Stimulated activated CD8-positive, alpha-beta memory T cell treated with anti-CD3 and anti-CD28 coated beads, Interleukin-7, amount 100 ng/mL, for 24 hours (primary cell): ENCODE measurements around the gene DCC.

Experiments
- DNase-seq: peaks from one replicate; pipeline ENCODE4 v3.0.0-alpha.2; 2020; ENCODE audit warnings: low read depth

Gene DCC

GRCh38 chr18:52694804-52695203, 354.8 kb downstream of the DCC start:
- no peak for DNase-seq

- DNase-seq: no peak
These were observed 360.1 kb downstream of the DCC start for GRCh38 chr18:52700116-52700515.

GRCh38 chr18:52700816-52701215, 360.8 kb downstream of the DCC start:
- DNase-seq: no peak

DNA sequence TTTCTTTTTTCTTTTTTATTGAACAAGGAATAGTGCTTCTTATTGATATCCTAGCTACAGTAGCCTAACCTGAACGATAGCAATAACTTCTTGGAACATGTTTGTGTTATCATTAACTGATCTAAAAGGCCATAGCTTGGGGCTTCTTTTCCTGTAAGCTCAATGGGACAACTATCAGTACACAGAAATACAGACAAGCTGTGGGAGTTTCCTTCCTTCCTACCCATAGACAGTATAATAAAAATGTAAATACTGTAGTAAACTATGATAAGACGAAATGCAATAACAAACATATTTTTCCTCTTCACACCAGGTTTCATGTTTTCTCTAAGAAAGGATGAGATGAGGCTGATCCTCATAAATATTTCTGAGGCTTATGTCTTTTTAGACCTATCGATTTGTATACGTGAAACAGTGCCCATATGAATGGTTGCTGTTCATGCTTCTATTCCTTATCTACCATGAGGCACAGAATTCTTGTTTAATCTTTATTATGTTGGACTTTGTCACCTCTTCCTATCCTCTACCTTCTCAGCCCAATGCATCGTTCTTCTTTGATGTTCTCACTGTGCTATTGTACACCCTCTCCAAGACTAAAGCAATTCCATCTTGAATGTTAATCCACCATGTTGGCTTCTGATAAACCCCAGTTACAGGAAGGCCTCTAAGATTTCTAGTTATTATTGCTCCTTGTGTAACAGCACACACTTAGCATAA, 361.4 kb downstream of the DCC start:
- DNase-seq: no peak

GRCh38 chr18:52715421-52715820, 375.4 kb downstream of the DCC start:
- DNase-seq: no peak

GRCh38 chr18:52715991-52716390, 376.0 kb downstream of the DCC start:
- DNase-seq: no peak

- no peak for DNase-seq
These were observed 377.0 kb downstream of the DCC start for GRCh38 chr18:52716973-52717372.

DNA sequence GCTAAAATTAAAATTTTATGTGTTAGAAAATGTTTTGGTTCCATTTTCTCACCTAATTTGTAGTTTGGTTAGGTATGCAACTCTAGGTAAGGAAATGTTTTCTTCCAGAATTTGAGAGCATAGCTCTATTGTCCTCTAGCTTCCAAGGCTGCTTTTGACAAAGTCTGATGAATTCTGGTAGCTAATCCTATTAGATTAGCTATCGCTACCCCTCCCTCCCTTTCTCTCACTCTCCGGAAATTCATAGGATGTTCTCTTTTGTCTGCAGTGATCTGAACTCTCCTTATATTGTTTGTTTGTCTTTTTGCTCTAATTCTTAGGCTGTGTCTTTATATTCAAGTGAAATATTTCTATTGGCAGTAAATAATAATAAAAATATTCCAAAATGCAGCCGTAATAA, 382.9 kb downstream of the DCC start:
- no peak for DNase-seq

DNA sequence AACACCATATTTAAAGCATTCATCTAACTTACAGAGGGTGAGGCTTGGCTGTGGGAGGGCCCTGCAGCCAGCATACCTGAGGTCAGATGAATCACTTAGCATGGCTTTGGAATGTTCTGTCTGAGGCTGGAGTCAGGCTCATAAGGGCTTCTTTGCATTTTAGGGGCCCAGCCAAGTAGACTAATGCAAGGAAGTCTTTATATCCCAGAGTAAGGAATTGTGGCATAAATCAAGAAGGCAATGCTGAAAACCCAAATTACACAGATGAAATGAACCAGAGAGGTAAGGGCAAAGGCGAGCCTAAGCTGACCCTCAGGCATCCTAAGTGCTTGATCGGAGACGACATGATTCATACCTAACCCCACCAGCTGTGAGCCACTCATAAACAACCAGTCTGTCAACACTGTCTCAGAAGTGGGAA, 383.6 kb downstream of the DCC start:
- no peak for DNase-seq

- no peak for DNase-seq
These were observed 391.1 kb downstream of the DCC start for GRCh38 chr18:52730972-52731619.

- DNase-seq: no peak
These were observed 398.9 kb downstream of the DCC start for GRCh38 chr18:52738946-52739345.

- no peak for DNase-seq
These were observed 407.0 kb downstream of the DCC start for GRCh38 chr18:52746986-52747385.

- no peak for DNase-seq
These were observed 407.9 kb downstream of the DCC start for GRCh38 chr18:52747869-52748268.

DNA sequence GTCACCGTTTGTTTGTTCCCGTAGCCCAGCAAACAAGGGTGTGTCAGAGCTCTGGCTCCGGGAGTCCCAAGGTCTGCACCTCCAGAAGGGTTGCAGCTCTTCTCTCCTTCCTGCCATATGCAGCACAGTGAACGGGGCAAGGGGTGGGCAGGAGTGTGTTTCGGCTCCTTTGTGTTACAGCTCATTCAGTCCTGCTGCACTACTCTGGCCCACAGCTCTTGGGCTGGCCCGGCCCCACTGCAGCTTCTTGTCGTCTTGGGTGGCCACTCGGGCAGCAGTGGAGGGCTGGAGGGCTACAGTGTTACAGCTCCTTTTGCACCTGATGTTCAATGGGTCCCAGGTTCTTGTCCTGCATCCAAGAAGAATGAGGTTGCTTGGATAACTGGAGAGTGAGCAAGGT, 408.3 kb downstream of the DCC start:
- no peak for DNase-seq

DNA sequence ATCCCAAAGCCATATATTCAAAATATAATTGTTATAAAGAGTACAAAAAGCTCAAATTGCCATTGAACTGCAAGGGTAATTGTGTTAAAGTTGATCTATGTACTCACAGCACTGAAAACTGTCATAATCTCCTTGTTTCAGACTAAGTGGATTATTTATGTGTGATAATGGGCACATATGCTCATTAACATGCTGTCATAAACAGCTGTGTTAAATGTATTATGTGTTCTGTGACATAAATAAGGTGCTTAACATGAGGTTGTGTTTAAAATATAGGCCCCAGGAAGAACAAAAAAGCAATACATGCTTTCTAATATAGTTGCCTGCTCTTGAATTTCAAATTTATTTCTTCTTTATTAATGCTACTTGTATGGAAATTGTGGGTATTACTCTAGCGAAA, 409.5 kb downstream of the DCC start:
- DNase-seq: no peak

DNA sequence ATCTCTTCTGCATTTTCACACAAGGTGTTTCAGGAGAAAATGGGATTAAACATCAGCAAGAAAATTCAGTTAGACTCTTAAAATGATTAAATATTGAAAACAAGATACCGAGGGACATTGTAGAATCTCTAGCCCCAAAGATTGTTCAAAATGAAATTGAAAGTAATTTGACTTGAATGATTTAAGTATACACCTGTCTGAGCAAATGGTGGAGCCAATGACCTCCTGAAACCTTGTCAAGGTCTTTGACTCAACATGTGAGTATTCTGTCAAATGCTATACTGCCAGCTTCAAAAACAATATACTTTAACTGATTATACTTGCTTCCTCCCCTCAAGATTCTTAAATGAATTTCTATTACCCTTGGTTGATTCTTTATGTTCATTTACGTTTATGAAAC, 411.0 kb downstream of the DCC start:
- DNase-seq: no peak

DNA sequence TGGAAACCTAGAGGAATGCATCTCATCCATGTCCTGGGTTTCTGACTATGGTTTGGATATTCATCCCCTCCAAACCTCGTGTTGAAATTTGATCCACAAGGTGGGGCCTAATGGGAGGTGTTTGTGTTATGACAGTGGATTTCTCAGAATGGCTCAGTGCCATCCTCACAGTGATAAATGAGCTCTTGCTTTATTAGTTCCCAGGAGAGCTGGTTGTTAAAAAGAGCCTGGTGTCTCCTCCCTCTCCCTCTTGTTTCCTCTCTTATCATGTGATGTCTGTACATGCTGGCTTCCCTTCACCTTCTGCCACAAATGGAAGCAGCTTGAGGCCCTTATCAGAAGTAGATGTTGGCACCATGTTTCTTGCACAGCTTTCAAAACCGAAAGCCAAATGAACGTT, 424.3 kb downstream of the DCC start:
- no peak for DNase-seq

DNA sequence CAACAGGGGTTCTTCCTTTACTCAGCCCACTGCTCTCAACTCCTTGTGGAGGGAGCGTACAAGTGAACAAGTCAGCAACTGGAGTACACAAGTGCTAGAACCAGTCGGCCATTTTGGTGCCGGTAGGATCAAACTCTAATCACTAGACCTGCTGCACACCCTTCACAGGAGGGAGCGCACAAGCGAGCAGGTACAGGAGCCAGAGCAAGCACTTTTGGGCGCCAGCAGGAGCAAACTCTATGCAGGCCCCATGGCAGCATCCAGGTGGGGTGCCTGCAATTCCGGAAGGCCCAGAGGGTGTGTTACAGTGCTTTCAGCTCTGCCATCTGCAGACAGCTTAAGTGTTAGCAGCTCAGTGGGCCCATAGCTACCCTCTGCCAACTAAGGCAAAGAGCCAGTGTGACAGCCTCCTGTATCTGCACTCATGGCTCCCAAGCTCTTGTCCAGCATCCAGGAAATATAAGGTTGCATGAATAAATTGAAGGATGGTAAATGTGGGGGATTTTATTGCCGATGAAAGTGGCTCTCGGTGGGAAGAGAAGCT, 426.1 kb downstream of the DCC start:
- no peak for DNase-seq

GRCh38 chr18:52781113-52781512, 441.1 kb downstream of the DCC start:
- DNase-seq: no peak

- DNase-seq: no peak
These were observed 451.3 kb downstream of the DCC start for GRCh38 chr18:52791321-52791720.

- no peak for DNase-seq
These were observed 472.8 kb downstream of the DCC start for GRCh38 chr18:52812834-52813233.

- no peak for DNase-seq
These were observed 473.8 kb downstream of the DCC start for GRCh38 chr18:52813635-52814416.

DNA sequence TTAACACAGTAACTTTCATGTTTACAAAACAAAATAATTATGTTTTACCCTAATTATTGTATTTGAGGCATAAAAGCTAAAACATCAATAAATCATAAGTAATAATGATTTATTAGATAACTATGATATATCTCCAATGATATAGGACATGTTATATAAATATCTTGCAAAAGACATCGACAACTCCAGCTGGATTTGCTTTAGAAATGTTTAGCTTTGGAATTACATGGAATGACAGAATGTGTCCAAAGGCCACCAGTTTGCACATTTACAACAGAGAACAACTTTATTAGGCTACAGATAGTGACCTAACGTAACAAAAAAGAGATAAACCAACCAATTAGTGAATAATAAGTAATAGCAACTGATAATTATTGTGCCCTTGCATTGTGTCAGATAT, 475.7 kb downstream of the DCC start:
- DNase-seq: no peak
